ENCODE measurements around the gene HIRIP3.

Gene HIRIP3

DNA sequence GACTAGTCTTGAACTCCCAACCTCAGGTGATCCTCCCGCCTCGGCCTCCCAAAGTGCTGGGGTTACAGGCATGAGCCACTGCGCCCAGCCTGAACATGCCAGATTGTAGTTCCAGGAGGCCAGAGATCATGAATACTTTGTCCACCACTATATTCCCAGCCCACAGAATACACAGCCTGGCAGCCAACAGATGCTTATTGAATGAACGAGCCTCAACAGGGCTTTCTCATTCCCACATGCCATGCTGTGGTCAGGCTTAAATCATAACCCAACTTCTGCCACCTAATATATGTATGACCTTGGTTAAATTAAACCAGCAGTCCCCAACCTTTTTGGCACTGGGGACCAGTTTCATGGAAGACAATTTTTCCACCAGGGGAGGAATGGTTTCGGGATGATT, 36.7 kb downstream of the HIRIP3 start:
- no peak for DNase-seq

DNA sequence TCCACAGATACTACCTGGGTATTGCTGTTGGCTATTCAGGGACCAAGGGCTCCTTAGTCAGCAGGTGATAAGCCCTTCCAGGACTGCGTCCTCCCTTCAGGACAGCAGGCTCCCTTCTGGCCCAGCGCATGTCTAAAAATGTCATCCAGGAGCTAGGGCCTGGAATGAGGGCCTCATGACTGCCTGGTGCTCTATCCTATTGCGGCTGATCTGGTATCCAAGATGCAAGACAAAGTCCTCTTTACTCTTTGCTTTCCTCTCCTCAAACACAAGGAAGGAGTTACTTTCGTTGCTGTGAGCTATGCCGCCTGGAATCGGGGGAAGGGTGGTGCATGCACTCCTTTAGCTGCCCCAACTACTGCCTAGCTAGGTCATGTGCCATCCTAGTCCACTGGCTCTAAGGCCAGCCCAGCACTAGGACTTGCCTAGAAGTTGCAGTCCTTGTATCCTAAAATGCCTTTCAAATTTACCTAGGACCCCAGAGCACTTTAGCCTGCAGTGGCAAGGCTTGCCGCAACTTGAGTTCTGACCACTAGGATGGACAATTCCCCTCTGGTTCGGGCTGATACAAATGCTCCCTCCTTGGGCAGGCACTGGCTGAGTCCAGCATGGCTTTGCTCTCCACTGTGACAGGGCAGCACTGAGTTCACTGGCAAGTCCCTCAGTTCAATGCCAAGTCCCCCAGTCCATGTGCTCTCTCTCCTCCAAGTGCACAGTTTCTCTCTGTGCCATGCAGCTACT, 43.6 kb downstream of the HIRIP3 start:
- no peak for DNase-seq

DNA sequence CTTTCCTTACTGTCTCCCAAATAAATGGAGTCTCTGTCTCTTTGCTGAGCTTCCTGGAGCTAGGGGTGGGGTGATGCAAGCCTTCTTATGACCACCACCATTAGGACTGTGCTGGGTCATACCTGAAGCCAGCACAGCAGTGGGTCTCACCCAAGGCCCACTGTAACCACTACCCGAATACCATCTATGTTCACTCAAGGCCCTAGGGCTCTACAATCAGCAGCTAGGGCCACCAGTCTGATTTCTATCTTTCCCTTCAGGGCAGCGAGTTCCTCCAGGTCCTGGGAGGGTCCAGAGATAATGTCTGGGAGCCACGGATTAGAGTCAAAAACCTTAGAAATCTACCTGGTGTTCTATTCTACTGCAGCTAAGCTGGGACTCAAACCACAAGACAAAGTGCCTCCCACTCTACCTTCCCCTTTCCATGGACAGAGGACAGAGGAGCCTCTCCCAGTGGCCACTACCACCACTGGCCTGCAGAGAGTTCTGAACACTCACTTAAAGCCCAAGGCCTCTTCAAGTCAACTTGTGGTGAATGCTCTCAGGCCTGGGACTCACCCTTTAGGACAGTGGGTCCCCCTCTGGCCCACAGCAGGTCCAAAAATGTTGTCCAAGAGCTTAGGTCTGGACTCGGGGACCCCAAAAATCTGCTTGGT, 44.5 kb downstream of the HIRIP3 start:
- no peak for DNase-seq

DNA sequence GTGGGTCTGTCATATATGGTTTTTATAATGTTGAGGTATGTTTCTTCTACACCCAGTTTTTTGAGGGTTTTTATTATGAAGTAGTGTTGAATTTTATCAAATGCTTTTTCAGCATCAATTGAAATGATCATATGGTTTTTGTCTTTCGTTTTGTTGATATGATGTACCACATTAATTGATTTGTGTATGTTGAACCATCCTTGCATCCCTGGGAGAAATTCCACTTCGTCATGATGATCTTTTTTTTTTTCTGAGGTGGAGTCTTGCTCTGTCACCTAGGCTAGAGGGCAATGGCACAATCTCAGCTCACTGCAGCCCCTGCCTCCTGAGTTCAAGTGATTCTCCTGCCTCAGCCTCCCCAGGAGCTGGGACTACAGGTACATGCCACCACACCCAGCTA, 47.5 kb downstream of the HIRIP3 start:
- DNase-seq, result no peak

DNA sequence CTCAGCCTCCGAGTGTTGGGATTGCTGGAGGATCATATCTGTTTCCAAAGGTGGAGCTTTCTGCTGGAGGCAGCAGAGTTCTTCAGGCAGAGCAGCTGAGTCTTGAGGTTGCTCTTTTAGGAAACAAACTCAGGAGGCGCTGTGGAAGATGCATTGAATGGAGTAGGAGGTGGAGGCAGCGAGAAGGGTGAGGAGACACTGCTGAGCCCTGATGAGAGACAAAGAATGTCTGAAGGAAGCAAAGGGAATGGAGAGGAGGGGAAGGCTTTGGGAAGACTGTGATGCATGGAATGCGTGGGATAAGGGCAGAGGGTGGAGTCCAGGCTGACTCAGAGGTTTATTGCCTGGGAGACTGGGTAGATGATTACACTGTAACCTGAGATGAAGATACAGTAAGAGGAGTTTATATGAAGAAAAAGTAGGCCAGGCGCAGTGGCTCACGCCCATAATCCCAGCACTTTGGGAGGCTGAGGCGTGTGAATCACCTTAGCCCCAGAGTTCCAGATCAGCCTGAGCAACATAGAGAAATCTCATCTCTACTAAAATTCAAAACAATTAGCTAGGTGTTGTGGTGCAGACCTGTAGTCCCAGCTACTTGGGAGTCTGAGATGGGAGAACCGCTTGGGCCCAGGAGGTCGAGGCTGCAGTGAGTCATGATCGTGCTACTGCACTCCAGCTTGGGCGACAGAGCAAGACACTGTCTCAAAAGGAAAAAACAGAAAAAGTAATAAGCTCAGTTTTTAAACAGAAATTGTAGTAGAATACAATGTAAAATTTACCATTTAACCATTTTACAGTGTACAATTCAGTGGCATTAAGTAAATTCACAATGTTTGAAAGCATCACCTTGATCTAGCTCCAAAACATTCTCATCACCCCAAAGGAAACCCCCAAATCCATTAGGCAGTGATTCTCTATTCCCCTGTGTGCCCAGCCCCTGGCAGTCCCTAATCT, 51.3 kb downstream of the HIRIP3 start:
- DNase-seq, result no peak
